Lower lobe of right lung (tissue), 2 donors: ENCODE results near the gene DCX. TPM values are rescaled to one million over a fixed set of nuclear protein-coding genes. Genes with fewer than 3 reads are reported as not detected.

Experiments
- ATAC-seq, 2 donors: fragments of 200-7000 bp; cut with Tn5 transposase; one replicate each; pipeline ENCODE4 v1.9.1; 2020 to 2022; ENCODE audit warnings: mild to moderate bottlenecking in 2 of 2, moderate library complexity in 2 of 2
- DNase-seq: peaks from one replicate; pipeline ENCODE4 v3.0.0-alpha.2; 2020
- H3K27ac ChIP-seq: fragments of 200-600 bp; one replicate; pipeline ENCODE4 v1.8.0; 2022
- H3K27me3 ChIP-seq: fragments of 200-600 bp; one replicate; pipeline ENCODE4 v1.8.0; 2022; ENCODE audit warnings: low read depth
- H3K36me3 ChIP-seq: fragments of 200-600 bp; one replicate; pipeline ENCODE4 v1.8.0; 2022; ENCODE audit warnings: mild to moderate bottlenecking
- H3K4me1 ChIP-seq: fragments of 200-600 bp; one replicate; pipeline ENCODE4 v1.8.0; 2022
- H3K4me3 ChIP-seq: fragments of 200-600 bp; one replicate; pipeline ENCODE4 v1.8.0; 2022; ENCODE audit warnings: mild to moderate bottlenecking
- H3K9me3 ChIP-seq: fragments of 200-600 bp; one replicate; pipeline ENCODE4 v1.8.0; 2022
- intact Hi-C: fragments of 100-400 bp; cut with DNase I; formaldehyde crosslinking; loops from one replicate; pipeline ENCODE4 v1.11.0; 2022
- total RNA-seq: library from RNA; stranded (reverse); fragmentation: NEBNext Ultra II Directional; extraction: Animal tissue kit (Norgen Biotek cat#: 25700); gene quantifications from one replicate; pipeline ENCODE4 v1.2.1, GENCODE V29; 2021
- TF ChIP-seq, protein P1 (sequence below): fragments of 200-600 bp; IDR thresholded peaks from one replicate; pipeline ENCODE4 v1.8.0; 2022; ENCODE audit warnings: antibody characterized with exemption, mild to moderate bottlenecking
- donor health status: DM: no; HTN: yes; CAD: no; lungs with severe emphysema.

DCX gene
- total RNA-seq, 1 donor from 2014 or later, result not detected

DNA sequence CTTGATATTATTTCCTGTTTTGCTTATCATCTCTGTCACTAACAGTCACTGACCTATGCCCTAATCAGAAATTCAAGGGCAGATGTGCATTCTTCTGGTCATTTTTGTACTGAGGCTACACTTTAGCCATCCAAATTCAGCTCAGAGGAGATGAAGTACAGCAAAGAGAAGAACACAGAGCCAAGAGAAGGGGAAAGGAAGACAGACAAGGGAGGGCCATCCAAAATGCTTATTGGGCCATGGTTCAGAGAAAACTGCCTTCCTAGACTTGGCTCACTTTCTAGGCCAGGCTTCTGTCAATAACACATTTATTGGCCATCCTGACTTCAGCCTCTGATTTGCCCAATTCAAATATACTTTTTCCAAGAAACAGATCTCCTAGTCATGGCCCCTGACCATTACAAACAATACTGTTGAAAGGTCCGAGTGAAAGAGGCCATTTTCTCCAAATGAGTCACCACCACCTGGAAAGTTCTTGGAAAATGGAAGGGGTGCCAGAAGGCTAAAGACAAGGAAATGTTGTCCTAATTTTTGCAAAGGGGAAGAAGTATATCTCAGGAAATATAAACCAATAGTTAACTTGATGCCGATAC is 56.4 kb downstream of the DCX start:
- no peak overlapping the region for H3K27ac ChIP-seq
- H3K27me3 ChIP-seq, result no peaks in the 10 kb centered on the region
- ATAC-seq (no peak), DNase-seq (no peak)
- H3K36me3 ChIP-seq, result no peaks in the 10 kb centered on the region
- no peaks in the 10 kb centered on the region for H3K9me3 ChIP-seq
- intact Hi-C loops, result no loop called here
- TF ChIP-seq, protein P1, sequence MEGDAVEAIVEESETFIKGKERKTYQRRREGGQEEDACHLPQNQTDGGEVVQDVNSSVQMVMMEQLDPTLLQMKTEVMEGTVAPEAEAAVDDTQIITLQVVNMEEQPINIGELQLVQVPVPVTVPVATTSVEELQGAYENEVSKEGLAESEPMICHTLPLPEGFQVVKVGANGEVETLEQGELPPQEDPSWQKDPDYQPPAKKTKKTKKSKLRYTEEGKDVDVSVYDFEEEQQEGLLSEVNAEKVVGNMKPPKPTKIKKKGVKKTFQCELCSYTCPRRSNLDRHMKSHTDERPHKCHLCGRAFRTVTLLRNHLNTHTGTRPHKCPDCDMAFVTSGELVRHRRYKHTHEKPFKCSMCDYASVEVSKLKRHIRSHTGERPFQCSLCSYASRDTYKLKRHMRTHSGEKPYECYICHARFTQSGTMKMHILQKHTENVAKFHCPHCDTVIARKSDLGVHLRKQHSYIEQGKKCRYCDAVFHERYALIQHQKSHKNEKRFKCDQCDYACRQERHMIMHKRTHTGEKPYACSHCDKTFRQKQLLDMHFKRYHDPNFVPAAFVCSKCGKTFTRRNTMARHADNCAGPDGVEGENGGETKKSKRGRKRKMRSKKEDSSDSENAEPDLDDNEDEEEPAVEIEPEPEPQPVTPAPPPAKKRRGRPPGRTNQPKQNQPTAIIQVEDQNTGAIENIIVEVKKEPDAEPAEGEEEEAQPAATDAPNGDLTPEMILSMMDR, result no peak
- H3K4me3 ChIP-seq, result no peak overlapping the region
- H3K4me1 ChIP-seq, result no peaks in the 10 kb centered on the region

DNA sequence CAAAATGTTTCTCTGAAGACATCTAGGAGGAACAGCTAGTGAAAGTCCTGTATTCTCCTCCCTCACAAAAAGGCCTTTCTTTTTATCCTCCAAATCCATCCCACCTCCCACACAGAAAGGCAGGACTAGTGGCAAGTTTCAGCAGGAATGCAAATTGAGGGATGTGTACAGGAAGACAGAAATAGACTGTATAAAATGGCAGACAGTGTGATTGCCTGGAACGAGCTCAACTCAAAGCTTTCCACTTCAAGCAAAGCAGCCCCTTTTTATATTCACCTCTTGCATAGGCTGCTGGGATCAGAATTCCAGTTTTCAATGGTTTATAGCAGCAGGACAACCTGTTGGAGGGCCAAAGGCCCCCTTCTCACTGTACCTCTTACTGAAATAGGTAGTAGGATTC is 57.5 kb downstream of the DCX start:
- intact Hi-C loops, result no loop called here

DNA sequence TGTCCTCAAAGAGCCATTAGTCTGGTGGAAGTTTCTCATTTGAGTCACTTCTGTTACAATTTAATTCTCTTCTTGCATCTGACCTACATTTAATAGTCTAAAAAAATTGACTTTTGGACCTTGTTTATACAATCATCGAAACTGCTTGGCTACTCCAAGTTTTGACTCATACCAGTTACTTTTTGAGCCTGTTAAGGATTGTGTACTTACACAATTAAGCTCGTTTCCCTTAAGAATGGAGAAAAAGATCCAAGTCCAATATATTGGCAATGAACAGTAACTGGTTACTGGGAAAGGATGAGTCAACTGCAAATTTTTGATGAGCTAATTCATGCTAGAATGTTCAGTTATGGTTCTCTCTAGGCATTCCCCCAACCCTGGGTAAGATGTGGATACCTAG is 58.2 kb downstream of the DCX start:
- Histone ChIP-seq H3K4me1 (no peaks in the 10 kb centered on the region), H3K9me3 (no peaks in the 10 kb centered on the region), H3K36me3 (no peaks in the 10 kb centered on the region), H3K27me3 (no peaks in the 10 kb centered on the region), H3K4me3 (no peak overlapping the region), H3K27ac (no peak overlapping the region)
- DNase-seq (no peak), ATAC-seq (no peak)
- TF ChIP-seq, protein P1, result no peak
- intact Hi-C loops, result no loop called here

More for the DNA sequence above, 57.5 kb downstream of the DCX start:
- TF ChIP-seq, protein P1, result no peak
- Histone ChIP-seq H3K27ac (no peak overlapping the region), H3K4me3 (no peak overlapping the region), H3K36me3 (no peaks in the 10 kb centered on the region), H3K27me3 (no peaks in the 10 kb centered on the region), H3K4me1 (no peaks in the 10 kb centered on the region), H3K9me3 (no peaks in the 10 kb centered on the region)
- DNase-seq (no peak), ATAC-seq (no peak)

DNA sequence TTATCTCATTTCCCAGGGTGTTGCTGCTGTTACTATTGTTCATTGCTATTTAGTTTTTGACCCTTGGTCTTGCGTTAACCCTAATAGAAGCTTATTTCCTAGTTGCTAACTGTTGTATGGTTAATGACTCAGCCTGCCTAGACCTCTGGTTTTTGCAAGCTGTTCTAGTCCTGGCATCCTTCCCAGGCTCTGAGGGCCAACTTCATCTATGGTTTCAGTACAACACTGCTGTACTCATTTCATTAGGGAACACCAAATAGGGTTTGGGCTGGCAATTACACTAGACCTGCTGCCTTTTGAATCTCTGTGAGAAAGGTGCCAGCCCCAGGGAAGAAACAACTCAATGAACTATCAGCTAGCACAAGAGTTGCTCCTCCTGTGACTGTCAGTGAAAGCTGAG is 59.6 kb downstream of the DCX start:
- no peak for ATAC-seq
- intact Hi-C loops, result no loop called here
- H3K27ac ChIP-seq, result no peak overlapping the region

DNA sequence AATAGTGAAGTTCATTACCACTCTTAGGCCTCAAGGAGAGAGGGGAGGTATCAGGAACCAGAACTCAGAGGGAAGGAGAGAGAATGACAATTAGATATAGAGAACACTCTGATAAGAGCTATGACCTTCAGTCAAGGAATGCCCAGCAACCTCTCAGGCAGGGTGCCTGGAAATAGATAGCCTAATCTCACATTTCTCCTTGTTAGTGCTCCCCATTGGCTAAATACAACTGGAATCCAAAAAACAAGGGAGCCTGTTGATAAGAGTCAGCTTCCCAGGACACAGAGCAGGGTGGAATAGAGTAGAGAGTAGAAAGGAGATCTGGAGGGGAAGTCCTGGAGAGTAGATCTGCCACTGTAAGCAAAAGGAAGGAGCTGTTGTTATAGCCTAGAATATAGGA is 62.1 kb downstream of the DCX start:
- Histone ChIP-seq H3K27ac (no peak overlapping the region), H3K27me3 (no peaks in the 10 kb centered on the region), H3K4me1 (no peaks in the 10 kb centered on the region), H3K36me3 (no peaks in the 10 kb centered on the region), H3K4me3 (no peak overlapping the region), H3K9me3 (no peaks in the 10 kb centered on the region)
- DNase-seq (no peak), ATAC-seq (no peak)
- TF ChIP-seq, protein P1, result no peak
- intact Hi-C loops, result no loop called here

More for the DNA sequence above, 59.6 kb downstream of the DCX start:
- Histone ChIP-seq H3K4me1 (no peaks in the 10 kb centered on the region), H3K27me3 (no peaks in the 10 kb centered on the region), H3K36me3 (no peaks in the 10 kb centered on the region), H3K9me3 (no peaks in the 10 kb centered on the region), H3K4me3 (no peak overlapping the region)
- TF ChIP-seq, protein P1, result no peak
- DNase-seq, result no peak
